ENCODE data around the gene SUV39H1.
"Not testable (repeated sequence)": the region's sequence is repeated elsewhere in the genome, so short reads cannot be mapped to it uniquely, and the experiment has no call there.

The SUV39H1 gene

GRCh38 chrX:48677516-48677915, 19.0 kb upstream of the SUV39H1 start:
- DNase-seq (ENCODE audit: low read depth), result no peak
- H3K4me3 ChIP-seq (ENCODE audit: low read depth, low read length), result peak overlapping the region; percentile 80
- no peak for TF ChIP-seq MAX (IDR thresholded peaks at IDR 0.05; ENCODE audit: low read depth, low read length)
- TF ChIP-seq CTCF (IDR thresholded peaks at IDR 0.05; ENCODE audit: low read depth, low read length), result no peak
- TF ChIP-seq POLR2A (IDR thresholded peaks at IDR 0.05; ENCODE audit: extremely low read depth, insufficient read length), result no peak
- TF ChIP-seq MYC (IDR thresholded peaks at IDR 0.05; ENCODE audit: low read depth, low read length), result no peak

- DNase-seq (ENCODE audit: low read depth), result peak; percentile 48
- H3K4me3 ChIP-seq (ENCODE audit: low read depth, low read length), result not testable (repeated sequence)
These were observed 16.1 kb upstream of the SUV39H1 start for GRCh38 chrX:48680467-48680866.

- H3K4me3 ChIP-seq (ENCODE audit: low read depth, low read length); DNase-seq (ENCODE audit: low read depth): not testable (repeated sequence)
These were observed 15.6 kb upstream of the SUV39H1 start for GRCh38 chrX:48680925-48681324.

GRCh38 chrX:48681539-48682183, 14.9 kb upstream of the SUV39H1 start:
- TF ChIP-seq MAX (IDR thresholded peaks at IDR 0.05; ENCODE audit: low read depth, low read length), result no peak
- no peak for TF ChIP-seq POLR2A (IDR thresholded peaks at IDR 0.05; ENCODE audit: extremely low read depth, insufficient read length)
- no peak for TF ChIP-seq MYC (IDR thresholded peaks at IDR 0.05; ENCODE audit: low read depth, low read length)
- TF ChIP-seq CTCF (IDR thresholded peaks at IDR 0.05; ENCODE audit: low read depth, low read length), result no peak
- no peak overlapping the region for H3K4me3 ChIP-seq (ENCODE audit: low read depth, low read length)
- no peak for DNase-seq (ENCODE audit: low read depth)

GRCh38 chrX:48682795-48683194, 13.7 kb upstream of the SUV39H1 start:
- not testable (repeated sequence) for H3K4me3 ChIP-seq (ENCODE audit: low read depth, low read length); DNase-seq (ENCODE audit: low read depth)

- peak within 1 kb of the TSS; percentile 67 for H3K4me3 ChIP-seq (ENCODE audit: low read depth, low read length)
These were observed 13.0 kb upstream of the SUV39H1 start, which contains the start of gene WAS for GRCh38 chrX:48683411-48683982. Gene WAS, plus strand, starts transcription at chrX:48683799. Its CDS starts 55 bp downstream, at chrX:48683854.

GRCh38 chrX:48684134-48684533, 12.4 kb upstream of the SUV39H1 start:
- peak overlapping the region; percentile 67 for H3K4me3 ChIP-seq (ENCODE audit: low read depth, low read length)
- no peak for DNase-seq (ENCODE audit: low read depth)
- TF ChIP-seq MAX (IDR thresholded peaks at IDR 0.05; ENCODE audit: low read depth, low read length) (no peak), CTCF (IDR thresholded peaks at IDR 0.05; ENCODE audit: low read depth, low read length) (no peak), POLR2A (IDR thresholded peaks at IDR 0.05; ENCODE audit: extremely low read depth, insufficient read length) (no peak), MYC (IDR thresholded peaks at IDR 0.05; ENCODE audit: low read depth, low read length) (no peak)

More at GRCh38 chrX:48683411-48683982, 13.0 kb upstream of the SUV39H1 start, which contains the start of gene WAS:
- peak; percentile 89 for DNase-seq (ENCODE audit: low read depth)
- peak; percentile 79 for TF ChIP-seq MYC (IDR thresholded peaks at IDR 0.05; ENCODE audit: low read depth, low read length)
- peak; percentile 67 for TF ChIP-seq MAX (IDR thresholded peaks at IDR 0.05; ENCODE audit: low read depth, low read length)
- TF ChIP-seq POLR2A (IDR thresholded peaks at IDR 0.05; ENCODE audit: extremely low read depth, insufficient read length), result peak; percentile 41
- TF ChIP-seq CTCF (IDR thresholded peaks at IDR 0.05; ENCODE audit: low read depth, low read length), result no peak
